ENCODE results near the gene CD109.
"Not testable (repeated sequence)": the region's sequence is repeated elsewhere in the genome, so short reads cannot be mapped to it uniquely, and the experiment has no call there.

CD109 gene

GRCh38 chr6:73826571-73826970 lies 130.6 kb downstream of the CD109 start:
- Histone ChIP-seq H3K27me3 (ENCODE audit: insufficient read depth, low read length) (no peaks in the 10 kb centered on the region), H3K36me3 (ENCODE audit: insufficient read depth, low read length) (no peaks in the 10 kb centered on the region), H3K4me3 (ENCODE audit: low read length) (no peak overlapping the region), H3K9me3 (ENCODE audit: low read length) (no peaks in the 10 kb centered on the region), H2AFZ (ENCODE audit: low read depth, low read length) (no peak overlapping the region), H3K4me1 (ENCODE audit: insufficient read depth, low read length) (no peaks in the 10 kb centered on the region)

GRCh38 chr6:73830119-73830518 lies 134.1 kb downstream of the CD109 start:
- Histone ChIP-seq H3K4me1 (ENCODE audit: insufficient read depth, low read length) (no peaks in the 10 kb centered on the region), H3K27me3 (ENCODE audit: insufficient read depth, low read length) (no peaks in the 10 kb centered on the region), H2AFZ (ENCODE audit: low read depth, low read length) (no peak overlapping the region), H3K9me3 (ENCODE audit: low read length) (no peaks in the 10 kb centered on the region), H3K36me3 (ENCODE audit: insufficient read depth, low read length) (no peaks in the 10 kb centered on the region), H3K4me3 (ENCODE audit: low read length) (no peak overlapping the region)

- Histone ChIP-seq H3K4me3 (ENCODE audit: low read length) (no peak overlapping the region), H3K4me1 (ENCODE audit: insufficient read depth, low read length) (no peaks in the 10 kb centered on the region), H3K9me3 (ENCODE audit: low read length) (no peaks in the 10 kb centered on the region), H3K27me3 (ENCODE audit: insufficient read depth, low read length) (no peaks in the 10 kb centered on the region), H3K36me3 (ENCODE audit: insufficient read depth, low read length) (no peaks in the 10 kb centered on the region), H2AFZ (ENCODE audit: low read depth, low read length) (no peak overlapping the region)
Measured at GRCh38 chr6:73832313-73832712, 136.3 kb downstream of the CD109 start.

DNA sequence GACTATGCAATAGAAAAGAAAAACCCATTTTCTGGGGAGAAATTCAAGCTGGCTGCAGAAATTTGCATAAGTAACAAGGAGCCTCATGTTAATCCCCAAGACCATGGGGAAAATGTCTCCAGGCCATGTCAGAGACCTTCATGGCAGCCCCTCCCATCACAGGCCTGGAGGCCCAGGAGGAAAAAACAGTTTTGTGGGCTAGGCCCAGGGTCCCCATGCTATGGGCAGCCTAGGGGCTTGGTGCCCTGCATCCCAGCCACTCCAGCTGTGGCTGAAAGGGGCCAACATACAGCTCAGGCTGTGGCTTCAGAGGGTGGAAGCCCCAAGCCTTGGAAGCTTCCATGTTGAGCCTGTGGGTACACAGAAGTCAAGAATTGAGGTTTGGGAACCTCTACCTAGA lies 148.7 kb downstream of the CD109 start:
- H2AFZ ChIP-seq (ENCODE audit: low read depth, low read length); H3K4me1 ChIP-seq (ENCODE audit: insufficient read depth, low read length); H3K9me3 ChIP-seq (ENCODE audit: low read length); H3K4me3 ChIP-seq (ENCODE audit: low read length); H3K27me3 ChIP-seq (ENCODE audit: insufficient read depth, low read length); H3K36me3 ChIP-seq (ENCODE audit: insufficient read depth, low read length): not testable (repeated sequence)

DNA sequence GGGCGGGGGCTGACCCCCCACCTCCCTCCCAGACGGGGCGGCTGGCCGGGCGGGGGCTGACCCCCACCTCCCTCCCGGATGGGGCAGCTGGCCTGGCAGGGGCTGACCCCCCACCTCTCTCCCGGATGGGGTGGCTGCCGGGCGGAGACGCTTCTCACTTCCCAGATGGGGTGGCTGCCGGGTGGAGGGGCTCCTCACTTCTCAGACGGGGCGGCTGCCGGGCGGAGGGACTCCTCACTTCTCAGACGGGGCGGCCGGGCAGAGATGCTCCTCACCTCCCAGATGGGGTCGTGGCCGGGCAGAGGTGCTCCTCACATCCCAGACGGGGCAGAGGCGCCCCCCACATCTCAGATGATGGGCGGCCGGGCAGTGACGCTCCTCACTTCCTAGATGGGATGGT lies 155.0 kb downstream of the CD109 start:
- H3K4me3 ChIP-seq (ENCODE audit: low read length); H2AFZ ChIP-seq (ENCODE audit: low read depth, low read length); H3K9me3 ChIP-seq (ENCODE audit: low read length): not testable (repeated sequence)

DNA sequence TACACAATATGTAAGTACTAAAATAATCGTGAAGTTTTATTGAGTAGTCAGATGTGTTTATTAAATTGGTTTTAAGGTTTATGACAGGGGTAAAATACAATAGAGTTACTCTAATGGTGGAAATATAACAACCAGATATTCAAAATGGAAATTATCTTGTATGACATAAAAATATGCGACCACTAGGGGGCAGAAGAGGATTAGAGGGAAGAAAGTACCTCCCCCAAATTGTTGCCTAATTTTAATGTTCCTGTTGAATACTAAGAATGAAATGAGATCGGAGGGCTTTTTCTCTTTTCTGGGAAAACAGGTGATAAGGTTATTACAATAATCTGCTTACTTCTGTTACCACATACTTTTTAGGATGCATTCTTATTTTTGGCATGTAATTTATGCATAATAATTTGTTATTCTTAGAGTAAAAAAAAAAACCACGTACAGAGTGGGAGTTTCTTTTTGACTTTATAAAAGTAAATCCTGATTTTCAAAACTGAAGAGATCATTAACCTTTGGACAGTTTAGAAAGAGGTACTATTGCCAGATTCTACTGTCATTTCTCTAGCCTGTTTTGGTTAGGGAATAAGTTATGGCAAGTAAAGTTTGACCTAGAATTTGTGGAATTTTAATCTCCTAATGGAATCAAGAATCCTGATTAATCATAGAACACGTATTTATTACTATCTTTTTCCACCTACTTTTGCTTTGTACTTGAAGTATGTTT lies 159.2 kb downstream of the CD109 start:
- Histone ChIP-seq H3K4me3 (ENCODE audit: low read length) (no peak overlapping the region), H3K4me1 (ENCODE audit: insufficient read depth, low read length) (no peaks in the 10 kb centered on the region), H2AFZ (ENCODE audit: low read depth, low read length) (no peak overlapping the region), H3K36me3 (ENCODE audit: insufficient read depth, low read length) (no peaks in the 10 kb centered on the region), H3K27me3 (ENCODE audit: insufficient read depth, low read length) (no peaks in the 10 kb centered on the region), H3K9me3 (ENCODE audit: low read length) (no peaks in the 10 kb centered on the region)

More for the DNA sequence above, 155.0 kb downstream of the CD109 start:
- H3K36me3 ChIP-seq (ENCODE audit: insufficient read depth, low read length); H3K27me3 ChIP-seq (ENCODE audit: insufficient read depth, low read length); H3K4me1 ChIP-seq (ENCODE audit: insufficient read depth, low read length): not testable (repeated sequence)

DNA sequence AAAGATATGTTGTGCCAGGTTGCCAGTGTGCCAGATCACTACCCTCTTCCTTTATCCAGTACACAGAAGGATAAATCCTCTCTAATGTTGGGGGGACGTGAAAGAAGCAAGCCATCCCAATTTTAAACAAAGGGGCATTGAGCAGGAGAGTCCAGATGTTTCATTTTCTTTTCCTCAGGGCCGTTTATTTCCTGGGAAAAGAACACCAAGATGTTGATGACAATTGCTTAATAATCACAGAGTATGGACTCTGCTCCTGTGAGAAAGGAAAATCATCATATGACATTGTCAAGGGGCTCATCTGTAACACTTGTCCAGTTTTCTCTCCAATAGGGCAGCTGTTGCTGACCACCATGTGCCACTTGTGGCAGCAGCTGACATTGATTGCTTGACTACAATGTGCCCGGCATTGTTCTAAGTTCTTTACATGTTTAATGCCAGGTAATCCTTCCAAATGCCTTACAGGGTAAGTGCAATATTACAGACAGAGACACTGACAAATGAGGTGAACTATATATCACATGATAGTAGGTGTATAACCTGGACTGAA lies 161.4 kb downstream of the CD109 start:
- H3K4me1 ChIP-seq (ENCODE audit: insufficient read depth, low read length), result no peaks in the 10 kb centered on the region
- H3K36me3 ChIP-seq (ENCODE audit: insufficient read depth, low read length), result no peaks in the 10 kb centered on the region
- H3K4me3 ChIP-seq (ENCODE audit: low read length), result no peak overlapping the region
- no peaks in the 10 kb centered on the region for H3K27me3 ChIP-seq (ENCODE audit: insufficient read depth, low read length)
- H3K9me3 ChIP-seq (ENCODE audit: low read length), result no peaks in the 10 kb centered on the region
- H2AFZ ChIP-seq (ENCODE audit: low read depth, low read length), result no peak overlapping the region

GRCh38 chr6:73858376-73858775 lies 162.4 kb downstream of the CD109 start:
- no peaks in the 10 kb centered on the region for H3K27me3 ChIP-seq (ENCODE audit: insufficient read depth, low read length)
- H2AFZ ChIP-seq (ENCODE audit: low read depth, low read length), result no peak overlapping the region
- H3K36me3 ChIP-seq (ENCODE audit: insufficient read depth, low read length), result no peaks in the 10 kb centered on the region
- no peaks in the 10 kb centered on the region for H3K9me3 ChIP-seq (ENCODE audit: low read length)
- H3K4me3 ChIP-seq (ENCODE audit: low read length), result no peak overlapping the region
- no peaks in the 10 kb centered on the region for H3K4me1 ChIP-seq (ENCODE audit: insufficient read depth, low read length)

DNA sequence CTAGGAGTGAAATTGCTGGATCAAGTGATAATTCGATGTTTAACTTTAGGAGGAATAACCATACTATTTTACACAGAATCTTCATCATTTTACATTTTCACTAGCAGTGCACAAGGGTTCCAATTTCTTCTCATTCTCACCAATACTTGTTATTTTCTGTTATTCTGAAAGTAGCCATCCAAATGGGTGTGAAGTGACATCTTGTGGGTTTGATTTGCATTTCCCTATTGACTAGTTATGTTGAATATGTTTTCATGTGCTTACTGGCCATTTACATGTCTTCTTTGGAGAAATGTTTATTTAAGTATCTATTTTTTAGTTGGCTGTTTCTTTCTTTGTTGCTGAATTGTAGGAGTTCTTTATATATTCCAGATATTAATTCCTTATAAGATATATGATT lies 164.3 kb downstream of the CD109 start:
- no peak overlapping the region for H3K4me3 ChIP-seq (ENCODE audit: low read length)
- H3K9me3 ChIP-seq (ENCODE audit: low read length), result no peaks in the 10 kb centered on the region
- no peak overlapping the region for H2AFZ ChIP-seq (ENCODE audit: low read depth, low read length)
- no peaks in the 10 kb centered on the region for H3K27me3 ChIP-seq (ENCODE audit: insufficient read depth, low read length)
- H3K36me3 ChIP-seq (ENCODE audit: insufficient read depth, low read length), result no peaks in the 10 kb centered on the region
- H3K4me1 ChIP-seq (ENCODE audit: insufficient read depth, low read length), result no peaks in the 10 kb centered on the region

GRCh38 chr6:73866305-73866704 lies 170.3 kb downstream of the CD109 start:
- Histone ChIP-seq H3K36me3 (ENCODE audit: insufficient read depth, low read length) (no peaks in the 10 kb centered on the region), H3K4me1 (ENCODE audit: insufficient read depth, low read length) (no peaks in the 10 kb centered on the region), H2AFZ (ENCODE audit: low read depth, low read length) (no peak overlapping the region), H3K9me3 (ENCODE audit: low read length) (no peaks in the 10 kb centered on the region), H3K4me3 (ENCODE audit: low read length) (no peak overlapping the region), H3K27me3 (ENCODE audit: insufficient read depth, low read length) (no peaks in the 10 kb centered on the region)

GRCh38 chr6:73867411-73867810 lies 171.4 kb downstream of the CD109 start:
- no peaks in the 10 kb centered on the region for H3K27me3 ChIP-seq (ENCODE audit: insufficient read depth, low read length)
- H2AFZ ChIP-seq (ENCODE audit: low read depth, low read length), result no peak overlapping the region
- H3K9me3 ChIP-seq (ENCODE audit: low read length), result no peaks in the 10 kb centered on the region
- H3K4me3 ChIP-seq (ENCODE audit: low read length), result no peak overlapping the region
- no peaks in the 10 kb centered on the region for H3K36me3 ChIP-seq (ENCODE audit: insufficient read depth, low read length)
- H3K4me1 ChIP-seq (ENCODE audit: insufficient read depth, low read length), result no peaks in the 10 kb centered on the region

- Histone ChIP-seq H3K9me3 (ENCODE audit: low read length) (no peaks in the 10 kb centered on the region), H3K4me3 (ENCODE audit: low read length) (no peak overlapping the region), H3K36me3 (ENCODE audit: insufficient read depth, low read length) (no peaks in the 10 kb centered on the region), H2AFZ (ENCODE audit: low read depth, low read length) (no peak overlapping the region), H3K27me3 (ENCODE audit: insufficient read depth, low read length) (no peaks in the 10 kb centered on the region), H3K4me1 (ENCODE audit: insufficient read depth, low read length) (no peaks in the 10 kb centered on the region)
Measured at GRCh38 chr6:73870907-73871306, 174.9 kb downstream of the CD109 start.

DNA sequence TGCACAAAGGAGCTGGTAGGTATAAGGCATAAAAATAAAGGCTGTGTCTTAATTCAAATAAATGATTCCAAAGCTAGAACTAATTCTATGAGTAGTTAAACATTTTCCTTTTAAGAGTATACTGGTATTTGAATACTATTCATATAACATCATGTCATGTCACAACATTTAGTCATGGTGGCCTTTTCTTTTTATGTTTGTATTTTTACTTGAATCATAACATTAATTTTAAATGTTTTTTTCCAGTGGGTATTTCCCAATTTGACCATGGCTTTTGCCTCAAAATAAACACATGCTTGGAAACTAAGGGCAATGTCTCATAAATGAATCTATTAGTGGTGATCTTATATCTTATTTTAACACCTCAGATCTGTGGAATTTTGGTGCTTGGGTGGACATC lies 177.1 kb downstream of the CD109 start:
- Histone ChIP-seq H3K4me3 (ENCODE audit: low read length) (no peak overlapping the region), H3K27me3 (ENCODE audit: insufficient read depth, low read length) (no peaks in the 10 kb centered on the region), H3K36me3 (ENCODE audit: insufficient read depth, low read length) (no peaks in the 10 kb centered on the region), H3K9me3 (ENCODE audit: low read length) (no peaks in the 10 kb centered on the region), H2AFZ (ENCODE audit: low read depth, low read length) (no peak overlapping the region), H3K4me1 (ENCODE audit: insufficient read depth, low read length) (no peaks in the 10 kb centered on the region)

All from neuron (in vitro differentiated cells).